Calu3 (cell line): Measurements from ENCODE around the gene SLITRK4. TPM values are rescaled to one million over a fixed set of nuclear protein-coding genes. Genes with fewer than 3 reads are reported as not detected.

Experiments
- BruUV-seq: library from RNA; stranded (reverse); fragments of 400-500 nt; replicated peaks from 2 replicates; lab custom pipeline; 2021; lab: Mats Ljungman, UMichigan
- CTCF ChIA-PET: fragments of 300-600 bp; sonication (Branson Sonifier 250); formaldehyde crosslinking; loops from one replicate; lab custom pipeline; 2022; ENCODE audit warnings: antibody characterized with exemption; lab: Charles Lee
- DNase-seq: peaks from one replicate; pipeline ENCODE4 v3.0.0; 2022
- H3K27ac Mint-ChIP-seq: one replicate; pipeline ENCODE4 v1.8.0; 2022; ENCODE audit warnings: mixed read lengths; ENCODE audit not compliant: unreplicated experiment
- H3K27me3 Mint-ChIP-seq: one replicate; pipeline ENCODE4 v1.8.0; 2022; ENCODE audit warnings: mixed read lengths; ENCODE audit not compliant: unreplicated experiment
- H3K36me3 Mint-ChIP-seq: one replicate; pipeline ENCODE4 v1.8.0; 2022; ENCODE audit warnings: mild to moderate bottlenecking, moderate library complexity, mixed read lengths; ENCODE audit not compliant: insufficient read depth, unreplicated experiment
- H3K4me1 Mint-ChIP-seq: one replicate; pipeline ENCODE4 v1.8.0; 2022; ENCODE audit warnings: mild to moderate bottlenecking, low read depth, mixed read lengths; ENCODE audit not compliant: unreplicated experiment
- H3K4me3 Mint-ChIP-seq: one replicate; pipeline ENCODE4 v1.8.0; 2022; ENCODE audit warnings: mild to moderate bottlenecking, low read depth, moderate library complexity, mixed read lengths; ENCODE audit not compliant: unreplicated experiment
- H3K9me3 Mint-ChIP-seq: one replicate; pipeline ENCODE4 v1.8.0; 2022; ENCODE audit warnings: low read depth, mixed read lengths; ENCODE audit not compliant: unreplicated experiment
- CTCF ChIP-seq: fragments of 200-600 bp; IDR thresholded peaks from one replicate; pipeline ENCODE4 v1.8.0; 2022; ENCODE audit warnings: antibody characterized with exemption; ENCODE audit not compliant: unreplicated experiment
- intact Hi-C: fragments of 100-400 bp; cut with micrococcal nuclease; formaldehyde crosslinking; loops from one replicate; pipeline ENCODE4 v1.10.0; 2022; ENCODE audit not compliant: unreplicated experiment
- total RNA-seq: library from RNA; stranded (reverse); gene quantifications from 2 replicates; pipeline ENCODE4 v1.2.3, GENCODE V29; 2022

SLITRK4 gene
- total RNA-seq, 1 experiment from 2014 or later, result not detected

DNA sequence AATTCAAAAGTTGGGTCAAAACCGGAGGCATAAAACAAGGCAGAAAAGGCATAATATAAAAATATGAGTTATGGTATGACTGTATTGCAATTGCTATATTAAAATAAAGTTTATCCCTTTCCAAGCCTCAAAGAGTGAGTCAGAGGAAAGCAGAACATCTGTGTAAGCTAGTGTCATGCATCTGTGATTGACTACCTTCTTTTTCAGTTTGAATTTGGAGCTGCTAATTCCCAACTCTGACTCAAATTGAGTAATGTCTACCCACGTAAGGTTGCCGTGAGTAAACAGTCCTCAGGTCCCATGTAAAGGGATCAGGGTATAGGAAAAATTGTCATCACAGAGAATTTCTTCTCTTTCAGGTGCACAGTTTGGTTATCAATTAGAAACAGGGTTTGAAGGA lies 6.5 kb upstream of the SLITRK4 start:
- Mint-ChIP-seq H3K4me1 (no peaks in the 10 kb centered on the region), H3K27ac (no peak overlapping the region), H3K9me3 (no peaks in the 10 kb centered on the region), H3K27me3 (no peaks in the 10 kb centered on the region), H3K36me3 (no peaks in the 10 kb centered on the region), H3K4me3 (no peak overlapping the region)
- intact Hi-C loops, result no loop called here
- no peak for TF ChIP-seq CTCF
- CTCF ChIA-PET, result no interaction called here
- no peak for DNase-seq
- BruUV-seq, result no TSS peak

DNA sequence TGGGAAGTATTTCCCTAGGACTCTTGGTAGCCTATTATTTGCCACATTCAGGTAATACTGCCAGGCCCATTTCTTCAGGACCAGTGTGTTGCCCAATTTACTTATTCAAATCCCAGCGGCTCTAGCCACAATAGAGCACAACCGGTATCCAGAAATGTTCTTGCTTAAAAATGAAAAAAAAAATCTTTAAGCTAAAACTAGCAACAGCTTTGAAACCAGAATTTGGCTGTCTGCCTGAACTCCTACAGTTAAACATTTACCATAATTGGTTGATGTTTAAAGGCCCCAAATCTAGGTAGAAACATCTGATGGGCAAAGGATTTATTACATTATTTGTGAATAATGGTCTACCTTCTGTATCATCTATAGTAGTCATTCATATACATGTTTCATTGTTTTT lies 930 bp upstream of the SLITRK4 start:
- peaks cover 6% of the 10 kb centered on the region for H3K9me3 Mint-ChIP-seq
- H3K4me1 Mint-ChIP-seq, result no peaks in the 10 kb centered on the region
- no TSS peak for BruUV-seq
- H3K27ac Mint-ChIP-seq, result no peak overlapping the region
- no peaks in the 10 kb centered on the region for H3K36me3 Mint-ChIP-seq
- no peak for TF ChIP-seq CTCF
- no peaks in the 10 kb centered on the region for H3K27me3 Mint-ChIP-seq
- intact Hi-C loops, result no loop called here
- H3K4me3 Mint-ChIP-seq, result no peak overlapping the region
- DNase-seq, result no peak
- CTCF ChIA-PET, result no interaction called here

- no peaks in the 10 kb centered on the region for H3K27me3 Mint-ChIP-seq
- H3K27ac Mint-ChIP-seq, result no peak overlapping the region
- DNase-seq, result no peak
- H3K4me1 Mint-ChIP-seq, result no peaks in the 10 kb centered on the region
- peaks cover 6% of the 10 kb centered on the region for H3K9me3 Mint-ChIP-seq
- no TSS peak for BruUV-seq
- intact Hi-C loops, result no loop called here
- CTCF ChIA-PET, result no interaction called here
- TF ChIP-seq CTCF, result no peak
- no peak overlapping the region for H3K4me3 Mint-ChIP-seq
- H3K36me3 Mint-ChIP-seq, result no peaks in the 10 kb centered on the region
Observed at GRCh38 chrX:143634663-143635455, 1.0 kb downstream of the SLITRK4 start.

DNA sequence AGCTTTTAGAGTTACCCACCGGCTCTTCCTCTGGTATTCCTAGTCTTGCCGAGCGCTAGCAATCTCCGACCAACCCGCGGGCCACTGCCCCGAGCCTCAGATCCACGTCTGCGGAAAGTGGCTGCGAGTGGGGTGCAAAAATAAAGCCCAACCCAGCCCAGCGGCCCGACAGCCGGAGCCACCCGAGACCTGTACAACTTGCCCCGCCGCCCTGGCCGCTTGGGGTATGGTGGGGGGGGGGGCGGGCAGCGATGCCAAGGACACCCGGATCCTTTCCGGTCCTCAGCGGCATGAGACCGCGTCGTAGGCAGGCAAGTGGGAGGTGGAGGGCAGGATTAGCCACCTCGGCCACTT lies 1.6 kb downstream of the SLITRK4 start:
- DNase-seq, result no peak
- Mint-ChIP-seq H3K9me3 (peaks cover 6% of the 10 kb centered on the region), H3K36me3 (no peaks in the 10 kb centered on the region), H3K27ac (no peak overlapping the region), H3K4me1 (no peaks in the 10 kb centered on the region), H3K27me3 (no peaks in the 10 kb centered on the region), H3K4me3 (no peak overlapping the region)
- no peak for TF ChIP-seq CTCF
- no TSS peak for BruUV-seq
- intact Hi-C loops, result no loop called here
- CTCF ChIA-PET, result no interaction called here
